Neural progenitor cell (in vitro differentiated cells): ENCODE measurements around the gene PPHLN1. TPM values are rescaled to one million over a fixed set of nuclear protein-coding genes. Genes with fewer than 3 reads are reported as not detected.

ENCODE experiments used
- DNase-seq: peaks from one replicate; pipeline ENCODE4 v3.0.0-alpha.2; 2016; ENCODE audit warnings: low spot score
- H2AFZ ChIP-seq: fragments of 200-600 bp; sonication (generic); replicated peaks from 2 replicates; pipeline ENCODE4 v1.6.1; 2016; ENCODE audit warnings: antibody characterized with exemption
- H3F3A ChIP-seq: fragments of 200-600 bp; sonication (generic); 2 replicates; pipeline ENCODE4 v1.6.1; 2016; ENCODE audit warnings: antibody characterized with exemption, low read depth
- H3K27ac ChIP-seq: fragments of 200-600 bp; sonication (generic); 2 replicates; pipeline ENCODE4 v1.5.1; 2016; ENCODE audit warnings: mild to moderate bottlenecking
- H3K27me3 ChIP-seq: fragments of 200-600 bp; sonication (generic); 2 replicates; pipeline ENCODE4 v1.6.1; 2016; ENCODE audit warnings: mild to moderate bottlenecking, moderate library complexity
- H3K36me3 ChIP-seq: fragments of 200-600 bp; sonication (generic); 2 replicates; pipeline ENCODE4 v1.5.1; 2016
- H3K4me1 ChIP-seq: fragments of 200-600 bp; sonication (generic); 2 replicates; pipeline ENCODE4 v1.6.1; 2016; ENCODE audit warnings: mixed run types
- H3K4me2 ChIP-seq: fragments of 200-600 bp; sonication (generic); 2 replicates; pipeline ENCODE4 v1.6.1; 2016
- H3K4me3 ChIP-seq: fragments of 200-600 bp; sonication (generic); 2 replicates; pipeline ENCODE4 v1.5.1; 2016
- H3K79me2 ChIP-seq: fragments of 200-600 bp; sonication (generic); 2 replicates; pipeline ENCODE4 v1.6.1; 2016; ENCODE audit warnings: low read depth
- H3K9ac ChIP-seq: fragments of 200-600 bp; sonication (generic); 2 replicates; pipeline ENCODE4 v1.6.1; 2016
- H3K9me3 ChIP-seq: fragments of 200-600 bp; sonication (generic); 2 replicates; pipeline ENCODE4 v1.5.1; 2016; ENCODE audit warnings: low read depth
- H4K20me1 ChIP-seq: fragments of 200-600 bp; sonication (generic); 2 replicates; pipeline ENCODE4 v1.6.1; 2016; ENCODE audit warnings: low read depth
- H3K27ac Mint-ChIP-seq: 3 replicates; pipeline ENCODE4 v1.8.0; 2021; ENCODE audit warnings: mixed read lengths
- H3K27me3 Mint-ChIP-seq: 2 replicates; pipeline ENCODE4 v1.8.0; 2022; ENCODE audit warnings: low read depth, mild to moderate bottlenecking, inconsistent platforms, moderate library complexity, mixed read lengths; ENCODE audit not compliant: insufficient read depth
- H3K36me3 Mint-ChIP-seq: 3 replicates; pipeline ENCODE4 v1.8.0; 2021; ENCODE audit warnings: mixed read lengths
- H3K4me1 Mint-ChIP-seq: 3 replicates; pipeline ENCODE4 v1.8.0; 2021; ENCODE audit warnings: mixed read lengths
- H3K4me3 Mint-ChIP-seq: 3 replicates; pipeline ENCODE4 v1.8.0; 2021; ENCODE audit warnings: mild to moderate bottlenecking, moderate library complexity, mixed read lengths
- H3K9me3 Mint-ChIP-seq: 3 replicates; pipeline ENCODE4 v1.8.0; 2020; ENCODE audit warnings: mixed read lengths
- EZH2 ChIP-seq: fragments of 200-600 bp; sonication (generic); IDR thresholded peaks from 2 replicates; pipeline ENCODE4 v1.6.1; 2017; ENCODE audit warnings: antibody characterized with exemption, mild to moderate bottlenecking, moderate library complexity
- EZH2phosphoT487 ChIP-seq: fragments of 200-600 bp; sonication (generic); IDR thresholded peaks from 2 replicates; pipeline ENCODE4 v1.6.1; 2017; ENCODE audit warnings: antibody characterized with exemption
- total RNA-seq: library from RNA; depleted of rRNA; stranded (reverse); fragments of >200 nt; gene quantifications from 2 replicates; pipeline ENCODE4 v1.2.3, GENCODE V29; 2015; ENCODE audit warnings: low replicate concordance
- TF ChIP-seq, protein P1 (sequence below): fragments of 200-600 bp; sonication (generic); IDR thresholded peaks from 2 replicates; pipeline ENCODE4 v1.5.1; 2017; ENCODE audit warnings: antibody characterized with exemption, mild to moderate bottlenecking

Gene PPHLN1
- total RNA-seq, 1 donor from 2014 or later: 95.5 TPM

DNA sequence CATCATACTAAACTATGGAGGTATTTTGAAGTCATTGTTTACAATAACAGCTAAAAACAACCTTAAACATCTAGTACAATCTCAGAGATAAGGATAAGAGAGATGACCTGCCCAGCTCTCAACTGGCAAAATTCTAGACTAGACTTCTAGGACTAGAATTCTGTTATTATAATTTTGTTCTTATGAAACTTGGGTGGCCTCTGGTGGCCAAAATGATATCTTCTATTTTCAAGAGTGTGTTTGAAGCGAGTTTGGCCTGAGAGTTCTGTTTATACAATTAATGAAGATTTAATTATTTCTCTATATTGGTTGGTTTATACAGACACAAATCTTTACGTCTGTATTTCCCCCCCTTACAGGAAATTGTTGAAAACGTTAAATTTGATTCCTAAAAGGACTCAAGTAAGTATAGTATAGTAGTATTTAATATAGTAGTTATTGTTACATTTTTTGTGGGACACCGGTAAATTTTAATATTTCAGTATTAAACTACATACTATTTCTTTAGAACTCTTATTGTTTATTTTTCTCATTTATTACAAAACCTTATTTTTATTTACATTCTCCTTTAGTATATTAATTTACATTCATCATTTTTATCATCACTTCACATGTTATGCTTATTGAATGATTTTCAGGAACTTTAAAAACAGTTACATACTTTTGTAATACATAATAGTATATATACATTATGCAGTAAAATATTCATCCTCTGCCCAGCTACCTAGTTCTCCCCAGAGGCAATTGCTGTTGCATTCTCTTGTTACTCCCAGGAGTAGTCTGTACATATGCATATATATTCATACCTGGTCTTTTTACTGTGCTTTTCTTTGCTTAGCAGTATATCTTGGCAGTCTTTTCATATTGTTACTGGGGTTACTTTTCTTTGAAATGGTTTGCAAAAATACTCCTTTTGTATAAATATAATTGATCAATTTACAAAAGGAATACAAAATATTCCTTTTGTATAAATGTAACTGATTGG is 6.6 kb downstream of the PPHLN1 start:
- H3K9ac ChIP-seq: no peak overlapping the region
- no peaks in the 10 kb centered on the region for H3K27me3 ChIP-seq
- H3F3A ChIP-seq: no peaks in the 10 kb centered on the region
- H3K4me1 ChIP-seq: no peaks in the 10 kb centered on the region
- TF ChIP-seq, protein P1, sequence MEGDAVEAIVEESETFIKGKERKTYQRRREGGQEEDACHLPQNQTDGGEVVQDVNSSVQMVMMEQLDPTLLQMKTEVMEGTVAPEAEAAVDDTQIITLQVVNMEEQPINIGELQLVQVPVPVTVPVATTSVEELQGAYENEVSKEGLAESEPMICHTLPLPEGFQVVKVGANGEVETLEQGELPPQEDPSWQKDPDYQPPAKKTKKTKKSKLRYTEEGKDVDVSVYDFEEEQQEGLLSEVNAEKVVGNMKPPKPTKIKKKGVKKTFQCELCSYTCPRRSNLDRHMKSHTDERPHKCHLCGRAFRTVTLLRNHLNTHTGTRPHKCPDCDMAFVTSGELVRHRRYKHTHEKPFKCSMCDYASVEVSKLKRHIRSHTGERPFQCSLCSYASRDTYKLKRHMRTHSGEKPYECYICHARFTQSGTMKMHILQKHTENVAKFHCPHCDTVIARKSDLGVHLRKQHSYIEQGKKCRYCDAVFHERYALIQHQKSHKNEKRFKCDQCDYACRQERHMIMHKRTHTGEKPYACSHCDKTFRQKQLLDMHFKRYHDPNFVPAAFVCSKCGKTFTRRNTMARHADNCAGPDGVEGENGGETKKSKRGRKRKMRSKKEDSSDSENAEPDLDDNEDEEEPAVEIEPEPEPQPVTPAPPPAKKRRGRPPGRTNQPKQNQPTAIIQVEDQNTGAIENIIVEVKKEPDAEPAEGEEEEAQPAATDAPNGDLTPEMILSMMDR: peak; percentile 51
- no peak for TF ChIP-seq EZH2
- H3K4me2 ChIP-seq: no peak overlapping the region
- H3K27me3 Mint-ChIP-seq: no peaks in the 10 kb centered on the region
- peaks cover 4% of the 10 kb centered on the region for H3K4me1 Mint-ChIP-seq
- H3K4me3 ChIP-seq: no peak overlapping the region
- no peaks in the 10 kb centered on the region for H3K9me3 Mint-ChIP-seq
- no peak overlapping the region for H3K27ac ChIP-seq
- no peak overlapping the region for H2AFZ ChIP-seq
- H3K36me3 ChIP-seq: peaks cover 12% of the 10 kb centered on the region
- H3K4me3 Mint-ChIP-seq: no peak overlapping the region
- DNase-seq: no peak
- no peak overlapping the region for H3K27ac Mint-ChIP-seq
- H3K36me3 Mint-ChIP-seq: peaks cover 7% of the 10 kb centered on the region
- H4K20me1 ChIP-seq: peaks cover 60% of the 10 kb centered on the region
- peaks cover 100% of the 10 kb centered on the region for H3K79me2 ChIP-seq
- no peaks in the 10 kb centered on the region for H3K9me3 ChIP-seq

DNA sequence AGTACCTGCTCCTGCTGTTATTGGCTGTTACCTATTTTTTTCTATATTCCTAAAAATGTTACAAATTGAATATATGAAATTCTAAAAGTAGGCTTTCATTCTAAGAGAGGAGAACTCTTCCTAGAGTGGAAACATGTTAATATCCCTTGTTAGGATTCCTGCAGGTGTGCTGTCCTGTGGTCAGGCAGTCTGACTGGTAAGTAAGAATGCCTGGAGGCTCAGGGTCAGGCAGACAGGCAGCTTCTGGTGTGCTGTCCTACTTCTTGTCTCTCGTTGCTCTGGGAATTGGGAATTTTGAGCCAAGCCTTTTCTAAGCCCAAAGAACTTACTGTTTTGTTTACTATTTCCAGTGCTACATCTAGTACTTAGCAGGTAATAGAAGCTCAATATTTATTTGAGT is 10.3 kb downstream of the PPHLN1 start:
- Mint-ChIP-seq H3K27me3 (no peaks in the 10 kb centered on the region), H3K9me3 (no peaks in the 10 kb centered on the region), H3K4me3 (no peak overlapping the region), H3K27ac (no peak overlapping the region), H3K36me3 (peaks cover 16% of the 10 kb centered on the region), H3K4me1 (no peaks in the 10 kb centered on the region)
- Histone ChIP-seq H4K20me1 (peaks cover 42% of the 10 kb centered on the region), H3K36me3 (peaks cover 12% of the 10 kb centered on the region), H3K27me3 (no peaks in the 10 kb centered on the region), H3K27ac (no peak overlapping the region), H2AFZ (no peak overlapping the region), H3K4me1 (no peaks in the 10 kb centered on the region), H3K9ac (no peak overlapping the region), H3K79me2 (peaks cover 99% of the 10 kb centered on the region), H3K4me3 (no peak overlapping the region), H3F3A (no peaks in the 10 kb centered on the region), H3K4me2 (no peak overlapping the region), H3K9me3 (no peaks in the 10 kb centered on the region)
- DNase-seq: no peak
- TF ChIP-seq, protein P1: no peak

DNA sequence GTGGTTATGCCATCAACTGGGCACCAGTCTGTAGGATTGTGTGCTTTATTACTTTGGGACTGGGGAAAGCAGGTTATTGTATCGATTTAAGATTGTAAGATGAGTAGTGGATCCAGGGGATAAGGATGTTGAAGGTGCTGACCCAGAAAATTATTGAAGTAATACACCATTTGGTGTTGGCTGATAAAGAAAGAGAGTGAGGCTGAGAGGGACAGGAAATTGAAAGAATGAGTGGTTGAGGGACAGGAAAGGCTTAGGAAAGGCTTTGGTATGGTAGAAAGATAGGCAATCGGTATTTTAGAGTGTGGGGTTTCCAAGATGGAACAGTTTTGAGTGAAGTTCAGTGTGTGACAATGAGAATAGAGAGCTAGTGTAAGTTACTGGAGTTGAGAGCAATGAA is 12.3 kb downstream of the PPHLN1 start:
- Mint-ChIP-seq H3K36me3 (peaks cover 16% of the 10 kb centered on the region), H3K9me3 (no peaks in the 10 kb centered on the region), H3K27me3 (no peaks in the 10 kb centered on the region), H3K27ac (no peak overlapping the region), H3K4me3 (no peak overlapping the region), H3K4me1 (no peaks in the 10 kb centered on the region)
- no peak for DNase-seq
- Histone ChIP-seq H2AFZ (no peak overlapping the region), H4K20me1 (peaks cover 29% of the 10 kb centered on the region), H3K9ac (no peak overlapping the region), H3K4me2 (no peak overlapping the region), H3K9me3 (no peaks in the 10 kb centered on the region), H3K27ac (no peak overlapping the region), H3F3A (peaks cover 2% of the 10 kb centered on the region), H3K27me3 (no peaks in the 10 kb centered on the region), H3K79me2 (peaks cover 99% of the 10 kb centered on the region), H3K36me3 (peaks cover 8% of the 10 kb centered on the region), H3K4me3 (no peak overlapping the region), H3K4me1 (no peaks in the 10 kb centered on the region)
- no peak for TF ChIP-seq EZH2phosphoT487
- TF ChIP-seq, protein P1: no peak
- TF ChIP-seq EZH2: no peak
